ENCODE measurements around the gene MALRD1.
"Not testable (repeated sequence)": the region's sequence is repeated elsewhere in the genome, so short reads cannot be mapped to it uniquely, and the experiment has no call there.

Gene MALRD1

GRCh38 chr10:19493917-19494316, 445.3 kb downstream of the MALRD1 start:
- DNase-seq (ENCODE audit: low read depth): no peak

GRCh38 chr10:19497026-19497425, 448.4 kb downstream of the MALRD1 start:
- DNase-seq (ENCODE audit: low read depth): no peak

GRCh38 chr10:19498393-19499290, 450.0 kb downstream of the MALRD1 start:
- DNase-seq (ENCODE audit: low read depth): no peak

GRCh38 chr10:19499291-19499770, 450.7 kb downstream of the MALRD1 start:
- DNase-seq (ENCODE audit: low read depth): no peak

- DNase-seq (ENCODE audit: low read depth): no peak
These were observed 452.4 kb downstream of the MALRD1 start for GRCh38 chr10:19500959-19501358.

- no peak for DNase-seq (ENCODE audit: low read depth)
These were observed 457.0 kb downstream of the MALRD1 start for GRCh38 chr10:19505320-19506312.

- DNase-seq (ENCODE audit: low read depth): not testable (repeated sequence)
These were observed 461.6 kb downstream of the MALRD1 start for GRCh38 chr10:19510005-19510732.

GRCh38 chr10:19518109-19518508, 469.5 kb downstream of the MALRD1 start:
- DNase-seq (ENCODE audit: low read depth): no peak

- no peak for DNase-seq (ENCODE audit: low read depth)
These were observed 470.0 kb downstream of the MALRD1 start for GRCh38 chr10:19518632-19519031.

GRCh38 chr10:19531324-19531723, 482.7 kb downstream of the MALRD1 start:
- DNase-seq (ENCODE audit: low read depth): no peak

GRCh38 chr10:19532411-19532810, 483.8 kb downstream of the MALRD1 start:
- DNase-seq (ENCODE audit: low read depth): no peak

GRCh38 chr10:19541299-19541698, 492.7 kb downstream of the MALRD1 start:
- DNase-seq (ENCODE audit: low read depth): no peak

- DNase-seq (ENCODE audit: low read depth): no peak
These were observed 497.6 kb downstream of the MALRD1 start for GRCh38 chr10:19546224-19546623.

GRCh38 chr10:19549503-19549902, 500.9 kb downstream of the MALRD1 start:
- no peak for DNase-seq (ENCODE audit: low read depth)

- DNase-seq (ENCODE audit: low read depth): no peak
These were observed 508.1 kb downstream of the MALRD1 start for GRCh38 chr10:19556666-19557065.

GRCh38 chr10:19561181-19561580, 512.6 kb downstream of the MALRD1 start:
- DNase-seq (ENCODE audit: low read depth): no peak

GRCh38 chr10:19563388-19564141, 515.0 kb downstream of the MALRD1 start:
- no peak for DNase-seq (ENCODE audit: low read depth)

GRCh38 chr10:19570120-19570519, 521.5 kb downstream of the MALRD1 start:
- no peak for DNase-seq (ENCODE audit: low read depth)

- no peak for DNase-seq (ENCODE audit: low read depth)
These were observed 522.4 kb downstream of the MALRD1 start for GRCh38 chr10:19570991-19571390.

GRCh38 chr10:19572056-19572455, 523.5 kb downstream of the MALRD1 start:
- DNase-seq (ENCODE audit: low read depth): no peak

GRCh38 chr10:19576576-19576975, 528.0 kb downstream of the MALRD1 start:
- DNase-seq (ENCODE audit: low read depth): no peak

Measured in activated T-helper 1 cell treated with Interleukin-2 at 50 U/mL for 16 hours (primary cell).